IPS-15b (cell line): ENCODE measurements around the gene CEMIP.

Source experiments
- H3K27me3 ChIP-seq: one replicate; pipeline ENCODE4 v1.6.1; 2013; ENCODE audit warnings: low read length; ENCODE audit not compliant: control insufficient read depth, insufficient read depth
- H3K36me3 ChIP-seq: one replicate; pipeline ENCODE4 v1.6.1; 2013; ENCODE audit warnings: low read length; ENCODE audit not compliant: control insufficient read depth, insufficient read depth
- H3K4me1 ChIP-seq: one replicate; pipeline ENCODE4 v1.6.1; 2013; ENCODE audit warnings: mild to moderate bottlenecking, low read length; ENCODE audit not compliant: control insufficient read depth, insufficient read depth
- H3K4me3 ChIP-seq: one replicate; pipeline ENCODE4 v1.5.1; 2013; ENCODE audit warnings: low read depth, low read length
- H3K9ac ChIP-seq: one replicate; pipeline ENCODE4 v1.6.1; 2013; ENCODE audit warnings: low read depth, mild to moderate bottlenecking, low read length
- H3K9me3 ChIP-seq: one replicate; pipeline ENCODE4 v1.6.1; 2013; ENCODE audit warnings: mild to moderate bottlenecking, low read length; ENCODE audit not compliant: control insufficient read depth, insufficient read depth

The CEMIP gene

GRCh38 chr15:80985981-80986380, 206.8 kb downstream of the CEMIP start:
- no peaks in the 10 kb centered on the region for H3K27me3 ChIP-seq
- no peaks in the 10 kb centered on the region for H3K9me3 ChIP-seq
- peaks cover 4% of the 10 kb centered on the region for H3K36me3 ChIP-seq
- peaks cover 16% of the 10 kb centered on the region for H3K4me1 ChIP-seq
- no peak overlapping the region for H3K4me3 ChIP-seq
- H3K9ac ChIP-seq, result no peak overlapping the region

- Histone ChIP-seq H3K36me3 (peaks cover 4% of the 10 kb centered on the region), H3K9me3 (no peaks in the 10 kb centered on the region), H3K27me3 (no peaks in the 10 kb centered on the region), H3K4me3 (no peak overlapping the region), H3K9ac (no peak overlapping the region), H3K4me1 (peaks cover 17% of the 10 kb centered on the region)
Observed at GRCh38 chr15:80986487-80986886, 207.3 kb downstream of the CEMIP start.

GRCh38 chr15:80988148-80988796, 209.1 kb downstream of the CEMIP start:
- peak overlapping the region; percentile 99 for H3K4me3 ChIP-seq
- H3K9ac ChIP-seq, result peak overlapping the region; percentile 98
- H3K36me3 ChIP-seq, result no peaks in the 10 kb centered on the region
- H3K9me3 ChIP-seq, result no peaks in the 10 kb centered on the region
- peaks cover 18% of the 10 kb centered on the region for H3K4me1 ChIP-seq
- H3K27me3 ChIP-seq, result no peaks in the 10 kb centered on the region

- H3K4me1 ChIP-seq, result peaks cover 18% of the 10 kb centered on the region
- no peaks in the 10 kb centered on the region for H3K9me3 ChIP-seq
- H3K36me3 ChIP-seq, result no peaks in the 10 kb centered on the region
- H3K4me3 ChIP-seq, result peak overlapping the region; percentile 99
- peak overlapping the region; percentile 98 for H3K9ac ChIP-seq
- H3K27me3 ChIP-seq, result no peaks in the 10 kb centered on the region
Observed at GRCh38 chr15:80989081-80989517, 209.9 kb downstream of the CEMIP start.

- Histone ChIP-seq H3K9me3 (no peaks in the 10 kb centered on the region), H3K36me3 (no peaks in the 10 kb centered on the region), H3K9ac (peak within 1 kb of the TSS; percentile 98), H3K4me3 (peak within 1 kb of the TSS; percentile 99), H3K27me3 (no peaks in the 10 kb centered on the region), H3K4me1 (peaks cover 18% of the 10 kb centered on the region)
Observed at GRCh38 chr15:80989518-80990478, 210.6 kb downstream of the CEMIP start, which contains the start of gene MESD. Gene MESD, minus strand, starts transcription at chr15:80989819. Its CDS starts 28 bp downstream, at chr15:80989791.

GRCh38 chr15:80990955-80991354, 211.8 kb downstream of the CEMIP start:
- Histone ChIP-seq H3K4me1 (peaks cover 12% of the 10 kb centered on the region), H3K9ac (no peak overlapping the region), H3K36me3 (no peaks in the 10 kb centered on the region), H3K4me3 (no peak overlapping the region), H3K27me3 (no peaks in the 10 kb centered on the region), H3K9me3 (no peaks in the 10 kb centered on the region)

- no peaks in the 10 kb centered on the region for H3K36me3 ChIP-seq
- peaks cover 10% of the 10 kb centered on the region for H3K4me1 ChIP-seq
- H3K27me3 ChIP-seq, result no peaks in the 10 kb centered on the region
- H3K9me3 ChIP-seq, result no peaks in the 10 kb centered on the region
- no peak overlapping the region for H3K9ac ChIP-seq
- no peak overlapping the region for H3K4me3 ChIP-seq
Observed at GRCh38 chr15:80991421-80991820, 212.3 kb downstream of the CEMIP start.

- Histone ChIP-seq H3K4me3 (no peak overlapping the region), H3K9ac (no peak overlapping the region), H3K36me3 (no peaks in the 10 kb centered on the region), H3K4me1 (peaks cover 10% of the 10 kb centered on the region), H3K27me3 (no peaks in the 10 kb centered on the region), H3K9me3 (no peaks in the 10 kb centered on the region)
Observed at GRCh38 chr15:80992006-80992405, 212.8 kb downstream of the CEMIP start.

GRCh38 chr15:80992441-80992840, 213.3 kb downstream of the CEMIP start:
- peaks cover 8% of the 10 kb centered on the region for H3K4me1 ChIP-seq
- no peak overlapping the region for H3K9ac ChIP-seq
- H3K27me3 ChIP-seq, result no peaks in the 10 kb centered on the region
- no peaks in the 10 kb centered on the region for H3K9me3 ChIP-seq
- H3K36me3 ChIP-seq, result no peaks in the 10 kb centered on the region
- H3K4me3 ChIP-seq, result no peak overlapping the region

- H3K4me3 ChIP-seq, result no peak overlapping the region
- no peaks in the 10 kb centered on the region for H3K9me3 ChIP-seq
- peaks cover 11% of the 10 kb centered on the region for H3K27me3 ChIP-seq
- no peak overlapping the region for H3K9ac ChIP-seq
- H3K36me3 ChIP-seq, result no peaks in the 10 kb centered on the region
- peaks cover 2% of the 10 kb centered on the region for H3K4me1 ChIP-seq
Observed at GRCh38 chr15:80996247-80996646, 217.1 kb downstream of the CEMIP start.

- Histone ChIP-seq H3K9me3 (no peaks in the 10 kb centered on the region), H3K27me3 (peaks cover 14% of the 10 kb centered on the region), H3K4me1 (no peaks in the 10 kb centered on the region), H3K4me3 (no peak overlapping the region), H3K9ac (no peak overlapping the region), H3K36me3 (no peaks in the 10 kb centered on the region)
Observed at GRCh38 chr15:80997692-80998091, 218.5 kb downstream of the CEMIP start.
